SH-SY5Y (cell line): ENCODE data around the gene ALOX5.

Experiments
- GATA2 ChIP-seq: IDR thresholded peaks from 2 replicates; pipeline ENCODE4 v1.6.1; 2011; ENCODE audit warnings: mild to moderate bottlenecking, low read depth, low read length
- GATA3 ChIP-seq: IDR thresholded peaks from 2 replicates; pipeline ENCODE4 v1.6.1; 2011; ENCODE audit warnings: low read depth, mild to moderate bottlenecking, low read length, moderate library complexity

DNA sequence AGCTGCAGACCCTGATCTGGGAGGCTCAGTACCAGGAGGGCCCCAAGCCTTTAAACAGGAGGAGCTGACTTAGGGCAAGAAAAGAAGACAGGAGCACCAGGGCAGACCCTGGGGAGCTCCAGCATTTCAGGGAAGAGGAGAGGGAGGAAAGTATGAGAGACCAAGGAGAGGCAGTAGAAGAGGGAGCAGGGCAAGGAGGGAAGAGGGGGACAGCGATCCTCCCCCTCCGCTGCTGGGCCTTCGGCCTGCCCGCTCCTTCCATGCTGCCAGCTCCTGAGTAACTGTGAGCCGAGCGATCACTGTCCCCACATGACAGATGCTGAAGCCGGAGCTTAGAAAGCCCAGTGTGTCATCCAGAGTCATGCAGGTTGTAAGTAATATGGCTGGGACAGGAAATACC lies 65.9 kb downstream of the ALOX5 start:
- TF ChIP-seq GATA2 (no peak), GATA3 (no peak)
